MM.1S (cell line): Measurements from ENCODE around the gene GPC3.
"Not testable (repeated sequence)": the region's sequence is repeated elsewhere in the genome, so short reads cannot be mapped to it uniquely, and the experiment has no call there.

Source experiments
- DNase-seq: peaks from one replicate; pipeline ENCODE4 v3.0.0-alpha.2; 2015
- H2AFZ ChIP-seq: fragments of 300-600 bp; sonication (generic); 2 replicates; pipeline ENCODE4 v1.6.0; 2016; ENCODE audit warnings: antibody characterized with exemption, low read length
- H3F3A ChIP-seq: fragments of 300-600 bp; sonication (generic); 2 replicates; pipeline ENCODE4 v1.6.1; 2016; ENCODE audit warnings: mild to moderate bottlenecking, antibody characterized with exemption, low read length, moderate library complexity, mixed read lengths; ENCODE audit not compliant: insufficient read depth
- H3K27ac ChIP-seq: fragments of 300-600 bp; sonication (generic); 2 replicates; pipeline ENCODE4 v1.5.1; 2016; ENCODE audit warnings: mild to moderate bottlenecking, low read length
- H3K27me3 ChIP-seq: fragments of 300-600 bp; sonication (generic); replicated peaks from 2 replicates; pipeline ENCODE4 v1.6.0; 2016; ENCODE audit warnings: low read length; ENCODE audit not compliant: insufficient read depth
- H3K36me3 ChIP-seq: fragments of 300-600 bp; sonication (generic); replicated peaks from 2 replicates; pipeline ENCODE4 v1.6.1; 2016; ENCODE audit warnings: mild to moderate bottlenecking, low read length, mixed read lengths; ENCODE audit not compliant: insufficient read depth
- H3K4me1 ChIP-seq: fragments of 300-600 bp; sonication (generic); 2 replicates; pipeline ENCODE4 v1.6.1; 2016; ENCODE audit warnings: low read length, mixed read lengths
- H3K4me2 ChIP-seq: fragments of 300-600 bp; sonication (generic); 2 replicates; pipeline ENCODE4 v1.6.0; 2016; ENCODE audit warnings: low read depth, low read length
- H3K4me3 ChIP-seq: fragments of 300-600 bp; sonication (generic); 2 replicates; pipeline ENCODE4 v1.5.1; 2016; ENCODE audit warnings: low read length, mixed read lengths
- H3K79me2 ChIP-seq: fragments of 300-600 bp; sonication (generic); 2 replicates; pipeline ENCODE4 v1.6.1; 2016; ENCODE audit warnings: mixed run types, low read length, mixed read lengths
- H3K9ac ChIP-seq: fragments of 300-600 bp; sonication (generic); 2 replicates; pipeline ENCODE4 v1.6.1; 2016; ENCODE audit warnings: low read length, mixed read lengths
- H3K9me2 ChIP-seq: fragments of 300-600 bp; sonication (generic); replicated peaks from 2 replicates; pipeline ENCODE4 v1.6.1; 2016; ENCODE audit warnings: mild to moderate bottlenecking, low read length, mixed read lengths; ENCODE audit not compliant: insufficient read depth
- H3K9me3 ChIP-seq: fragments of 300-600 bp; sonication (generic); replicated peaks from 2 replicates; pipeline ENCODE4 v1.6.1; 2016; ENCODE audit warnings: mild to moderate bottlenecking, low read length, mixed read lengths; ENCODE audit not compliant: insufficient read depth
- H4K20me1 ChIP-seq: fragments of 300-600 bp; sonication (generic); 2 replicates; pipeline ENCODE4 v1.6.1; 2016; ENCODE audit warnings: mild to moderate bottlenecking, low read length, moderate library complexity, mixed read lengths; ENCODE audit not compliant: insufficient read depth
- EZH2 ChIP-seq: fragments of 300-600 bp; sonication (generic); optimal IDR thresholded peaks from 2 replicates; pipeline ENCODE3; 2017; ENCODE audit warnings: low read depth, mild to moderate bottlenecking, antibody characterized with exemption, low read length, mixed read lengths
- EZH2phosphoT487 ChIP-seq: fragments of 300-600 bp; sonication (generic); IDR thresholded peaks from 2 replicates; pipeline ENCODE4 v1.6.1; 2018; ENCODE audit warnings: antibody characterized with exemption, low read length
- TF ChIP-seq, protein P1 (sequence below): fragments of 300-600 bp; sonication (generic); IDR thresholded peaks from 2 replicates; pipeline ENCODE4 v1.5.1; 2016; ENCODE audit warnings: antibody characterized with exemption, low read length, mixed read lengths

The GPC3 gene

GRCh38 chrX:133776072-133776471, 209.3 kb downstream of the GPC3 start:
- Histone ChIP-seq H3K36me3 (no peaks in the 10 kb centered on the region), H3K9ac (no peak overlapping the region), H3K4me2 (no peak overlapping the region), H4K20me1 (no peaks in the 10 kb centered on the region), H3F3A (no peaks in the 10 kb centered on the region), H2AFZ (no peak overlapping the region), H3K4me1 (no peaks in the 10 kb centered on the region), H3K27me3 (no peaks in the 10 kb centered on the region), H3K9me2 (no peaks in the 10 kb centered on the region), H3K27ac (no peak overlapping the region), H3K9me3 (no peaks in the 10 kb centered on the region), H3K4me3 (no peak overlapping the region), H3K79me2 (no peaks in the 10 kb centered on the region)
- TF ChIP-seq, protein P1, sequence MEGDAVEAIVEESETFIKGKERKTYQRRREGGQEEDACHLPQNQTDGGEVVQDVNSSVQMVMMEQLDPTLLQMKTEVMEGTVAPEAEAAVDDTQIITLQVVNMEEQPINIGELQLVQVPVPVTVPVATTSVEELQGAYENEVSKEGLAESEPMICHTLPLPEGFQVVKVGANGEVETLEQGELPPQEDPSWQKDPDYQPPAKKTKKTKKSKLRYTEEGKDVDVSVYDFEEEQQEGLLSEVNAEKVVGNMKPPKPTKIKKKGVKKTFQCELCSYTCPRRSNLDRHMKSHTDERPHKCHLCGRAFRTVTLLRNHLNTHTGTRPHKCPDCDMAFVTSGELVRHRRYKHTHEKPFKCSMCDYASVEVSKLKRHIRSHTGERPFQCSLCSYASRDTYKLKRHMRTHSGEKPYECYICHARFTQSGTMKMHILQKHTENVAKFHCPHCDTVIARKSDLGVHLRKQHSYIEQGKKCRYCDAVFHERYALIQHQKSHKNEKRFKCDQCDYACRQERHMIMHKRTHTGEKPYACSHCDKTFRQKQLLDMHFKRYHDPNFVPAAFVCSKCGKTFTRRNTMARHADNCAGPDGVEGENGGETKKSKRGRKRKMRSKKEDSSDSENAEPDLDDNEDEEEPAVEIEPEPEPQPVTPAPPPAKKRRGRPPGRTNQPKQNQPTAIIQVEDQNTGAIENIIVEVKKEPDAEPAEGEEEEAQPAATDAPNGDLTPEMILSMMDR, result peak; percentile 50
- no peak for TF ChIP-seq EZH2phosphoT487
- no peak for DNase-seq

DNA sequence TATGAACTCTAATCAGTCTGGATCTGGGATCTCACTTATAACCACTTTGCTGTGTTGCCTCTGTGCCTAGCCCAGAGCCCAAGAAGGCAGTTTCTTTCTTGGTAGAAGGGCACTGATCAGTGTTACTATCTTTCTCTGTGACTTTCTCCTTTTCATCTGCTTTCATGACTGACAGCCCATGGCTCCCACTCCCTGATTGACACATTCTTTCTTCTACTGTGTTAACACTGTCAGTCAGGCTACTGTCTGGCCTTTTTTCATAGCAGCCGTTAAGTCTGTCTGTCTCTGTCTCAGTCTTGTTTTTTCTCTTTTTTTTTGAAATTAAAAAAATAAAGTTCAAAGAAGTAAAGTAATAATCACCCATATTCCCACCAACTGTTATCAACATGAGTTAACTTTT, 210.6 kb downstream of the GPC3 start:
- H3F3A ChIP-seq, result no peaks in the 10 kb centered on the region
- DNase-seq, result no peak
- H2AFZ ChIP-seq, result no peak overlapping the region
- H3K4me2 ChIP-seq, result no peak overlapping the region
- H3K9ac ChIP-seq, result no peak overlapping the region
- no peaks in the 10 kb centered on the region for H3K36me3 ChIP-seq
- H3K9me2 ChIP-seq, result no peaks in the 10 kb centered on the region
- no peaks in the 10 kb centered on the region for H3K9me3 ChIP-seq
- H3K4me3 ChIP-seq, result no peak overlapping the region
- no peak overlapping the region for H3K27ac ChIP-seq
- TF ChIP-seq, protein P1, result no peak
- TF ChIP-seq EZH2phosphoT487 (no peak), EZH2 (no peak)
- H4K20me1 ChIP-seq, result no peaks in the 10 kb centered on the region
- no peaks in the 10 kb centered on the region for H3K4me1 ChIP-seq
- H3K79me2 ChIP-seq, result no peaks in the 10 kb centered on the region
- H3K27me3 ChIP-seq, result no peaks in the 10 kb centered on the region

- H3K27ac ChIP-seq, result no peak overlapping the region
- H2AFZ ChIP-seq, result no peak overlapping the region
- H4K20me1 ChIP-seq, result no peaks in the 10 kb centered on the region
- no peak for DNase-seq
- no peak overlapping the region for H3K9ac ChIP-seq
- TF ChIP-seq, protein P1, result no peak
- no peak for TF ChIP-seq EZH2phosphoT487
- H3K9me2 ChIP-seq, result no peaks in the 10 kb centered on the region
- no peaks in the 10 kb centered on the region for H3K36me3 ChIP-seq
- H3F3A ChIP-seq, result no peaks in the 10 kb centered on the region
- no peaks in the 10 kb centered on the region for H3K4me1 ChIP-seq
- no peak overlapping the region for H3K4me3 ChIP-seq
- H3K27me3 ChIP-seq, result no peaks in the 10 kb centered on the region
- H3K79me2 ChIP-seq, result no peaks in the 10 kb centered on the region
- H3K9me3 ChIP-seq, result no peaks in the 10 kb centered on the region
- no peak overlapping the region for H3K4me2 ChIP-seq
Observed at GRCh38 chrX:133771086-133771646, 214.2 kb downstream of the GPC3 start.

GRCh38 chrX:133762976-133763548, 222.3 kb downstream of the GPC3 start:
- H3K4me2 ChIP-seq, H3K27ac ChIP-seq, H2AFZ ChIP-seq, H4K20me1 ChIP-seq, H3K4me1 ChIP-seq, H3K9ac ChIP-seq, H3K9me2 ChIP-seq, H3K36me3 ChIP-seq, H3K27me3 ChIP-seq, H3K9me3 ChIP-seq, H3F3A ChIP-seq, H3K79me2 ChIP-seq, H3K4me3 ChIP-seq, DNase-seq: not testable (repeated sequence)
